Measurements from ENCODE around the gene PLEKHG5. TPM values are rescaled to one million over a fixed set of nuclear protein-coding genes. Genes with fewer than 3 reads are reported as not detected.

The PLEKHG5 gene
- total and polyA plus RNA-seq, 12 donors, result 2.0 to 96.3 (median 18.4) TPM

- intact Hi-C loops (cut with DNase I), result loop anchor here (5.0 to 10.0 kb wide), 2 partner anchors 67 to 159 kb away; partner anchors contain the start of gene NOL9 (in 1 of the 2)
- WGBS, 4 donors, result 13 to 48% (median 18%) methylated on average over 3 to 75 of the region's 80 CpGs
These were observed 6.0 kb downstream of the PLEKHG5 start for GRCh38 chr1:6485168-6486101.

DNA sequence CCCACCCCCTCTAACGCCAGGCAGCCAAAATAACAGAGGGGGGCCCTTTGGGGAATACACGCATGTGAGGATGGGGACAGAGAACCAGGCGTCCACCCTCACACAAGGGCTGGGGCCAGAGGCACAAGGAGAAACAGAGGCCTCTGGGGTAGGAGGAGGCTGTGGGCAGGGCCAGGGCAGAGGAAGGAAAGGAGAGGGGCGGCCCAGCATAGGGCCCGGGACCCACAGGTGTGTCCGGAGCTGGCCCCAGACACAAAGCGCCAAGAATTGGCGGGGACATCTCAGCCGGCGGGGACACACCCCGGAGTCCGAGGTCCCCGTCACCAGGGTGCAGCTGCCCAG is 6.7 kb downstream of the PLEKHG5 start:
- Histone ChIP-seq H3K4me3 (peak overlapping the region in 1 of 4 donors; percentile 20), H3K9me3 (replicated peaks in 1 of 3) (no peaks in the 10 kb centered on the region), H3K27me3 (no peaks in the 10 kb centered on the region), H3K36me3 (replicated peaks in 1 of 2) (no peaks in the 10 kb centered on the region), H3K4me1 (replicated peaks in 1 of 2) (peaks cover 0 to 21% of the 10 kb centered on the region in 2 donors), H3K27ac (no peak overlapping the region)
- intact Hi-C loops (cut with DNase I), result loop anchor here (5.0 to 10.0 kb wide), 2 partner anchors 68 to 160 kb away; partner anchors contain the start of gene NOL9 (in 1 of the 2)
- TF ChIP-seq, protein P1, sequence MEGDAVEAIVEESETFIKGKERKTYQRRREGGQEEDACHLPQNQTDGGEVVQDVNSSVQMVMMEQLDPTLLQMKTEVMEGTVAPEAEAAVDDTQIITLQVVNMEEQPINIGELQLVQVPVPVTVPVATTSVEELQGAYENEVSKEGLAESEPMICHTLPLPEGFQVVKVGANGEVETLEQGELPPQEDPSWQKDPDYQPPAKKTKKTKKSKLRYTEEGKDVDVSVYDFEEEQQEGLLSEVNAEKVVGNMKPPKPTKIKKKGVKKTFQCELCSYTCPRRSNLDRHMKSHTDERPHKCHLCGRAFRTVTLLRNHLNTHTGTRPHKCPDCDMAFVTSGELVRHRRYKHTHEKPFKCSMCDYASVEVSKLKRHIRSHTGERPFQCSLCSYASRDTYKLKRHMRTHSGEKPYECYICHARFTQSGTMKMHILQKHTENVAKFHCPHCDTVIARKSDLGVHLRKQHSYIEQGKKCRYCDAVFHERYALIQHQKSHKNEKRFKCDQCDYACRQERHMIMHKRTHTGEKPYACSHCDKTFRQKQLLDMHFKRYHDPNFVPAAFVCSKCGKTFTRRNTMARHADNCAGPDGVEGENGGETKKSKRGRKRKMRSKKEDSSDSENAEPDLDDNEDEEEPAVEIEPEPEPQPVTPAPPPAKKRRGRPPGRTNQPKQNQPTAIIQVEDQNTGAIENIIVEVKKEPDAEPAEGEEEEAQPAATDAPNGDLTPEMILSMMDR (IDR thresholded peaks at IDR 0.05), result no peak
- TF ChIP-seq POLR2A (IDR thresholded peaks at IDR 0.05), result no peak
- DNase-seq, result no peak
- WGBS, 4 donors, result 44 to 67% (median 56%) methylated on average over 10 to 13 of the region's 13 CpGs

More at GRCh38 chr1:6485168-6486101, 6.0 kb downstream of the PLEKHG5 start:
- H3K27ac ChIP-seq, result peak overlapping the region in 1 of 5 donors; percentile 29
- TF ChIP-seq, protein P1 (IDR thresholded peaks at IDR 0.05), result no peak
- no peak for TF ChIP-seq POLR2A (IDR thresholded peaks at IDR 0.05)
- DNase-seq, result no peak
- H3K36me3 ChIP-seq (replicated peaks in 1 of 2), result no peaks in the 10 kb centered on the region
- peaks cover 5 to 27% of the 10 kb centered on the region in 2 donors for H3K4me1 ChIP-seq (replicated peaks in 1 of 2)
- no peaks in the 10 kb centered on the region for H3K27me3 ChIP-seq
- H3K4me3 ChIP-seq, result peak overlapping the region in 1 of 4 donors; percentile 20
- H3K9me3 ChIP-seq (replicated peaks in 1 of 3), result no peaks in the 10 kb centered on the region

DNA sequence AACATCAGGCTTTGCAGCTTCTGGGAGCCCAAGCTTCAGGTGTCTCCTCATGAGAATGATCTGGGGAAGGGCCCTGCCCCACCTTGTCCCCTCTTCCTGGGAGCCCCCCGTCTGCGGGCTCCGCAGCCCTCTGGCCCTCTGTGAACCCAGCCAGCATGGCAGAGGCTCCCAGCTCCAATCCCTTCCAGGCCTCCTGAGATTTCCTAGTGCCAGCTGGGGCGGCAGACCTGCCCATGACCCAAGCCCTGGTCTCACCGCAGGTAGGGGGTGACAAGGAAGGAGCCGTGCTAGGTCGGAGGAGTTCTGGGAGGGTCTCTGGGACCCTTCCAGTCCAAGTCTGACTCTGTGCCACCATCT is 7.7 kb downstream of the PLEKHG5 start:
- intact Hi-C loops (cut with DNase I), result loop anchor here (10.0 kb wide), 1 partner anchor 161 kb away; no protein-coding TSS in a partner anchor
- no peak for DNase-seq
- Histone ChIP-seq H3K36me3 (replicated peaks in 1 of 2) (no peaks in the 10 kb centered on the region), H3K4me1 (replicated peaks in 1 of 2) (peaks cover 0 to 15% of the 10 kb centered on the region in 2 donors), H3K9me3 (replicated peaks in 1 of 3) (no peaks in the 10 kb centered on the region), H3K27ac (no peak overlapping the region), H3K4me3 (no peak overlapping the region), H3K27me3 (no peaks in the 10 kb centered on the region)
- 95 to 100% (median 97%) methylated on average over 2 to 7 of the region's 7 CpGs for WGBS, 4 donors
- TF ChIP-seq, protein P1 (IDR thresholded peaks at IDR 0.05), result no peak
- TF ChIP-seq POLR2A (IDR thresholded peaks at IDR 0.05), result no peak

DNA sequence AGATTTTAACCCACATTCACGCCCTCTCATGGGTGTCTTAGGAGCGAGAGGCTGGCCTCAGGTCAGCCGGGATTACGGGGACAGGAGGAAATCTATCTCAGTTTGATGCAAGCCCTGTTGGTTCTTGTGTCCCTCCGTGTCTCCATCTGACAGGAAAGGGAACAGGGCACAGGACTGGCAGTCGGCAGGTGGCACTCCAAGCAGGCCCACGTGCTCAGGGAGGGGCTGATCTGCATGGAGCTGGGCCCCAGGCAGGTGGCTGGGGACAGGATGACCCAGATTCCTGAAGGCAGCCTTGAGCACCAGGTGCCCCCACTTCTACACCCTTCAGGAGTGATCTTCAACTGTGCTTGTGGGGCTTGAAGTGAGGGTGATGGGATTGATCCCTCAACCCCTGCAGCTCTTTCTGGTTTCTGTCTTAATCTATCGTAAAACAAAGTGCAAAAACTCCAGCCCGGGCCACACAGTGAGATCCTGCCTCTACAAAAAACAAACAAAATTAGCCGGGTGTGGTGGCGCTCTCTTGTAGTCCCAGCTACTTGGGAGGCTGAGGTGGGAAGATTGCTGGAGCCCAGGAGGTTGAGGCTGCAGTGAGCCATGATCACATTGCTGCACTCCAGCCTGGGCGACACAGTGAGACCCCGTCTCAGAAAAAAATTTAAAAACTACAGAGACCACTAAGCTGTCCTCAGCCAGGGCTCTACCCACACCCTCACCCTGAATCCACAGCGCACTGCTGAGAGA is 8.3 kb downstream of the PLEKHG5 start:
- no peaks in the 10 kb centered on the region for H3K27me3 ChIP-seq
- no peak overlapping the region for H3K27ac ChIP-seq
- TF ChIP-seq, protein P1 (IDR thresholded peaks at IDR 0.05), result no peak
- no peak for TF ChIP-seq POLR2A (IDR thresholded peaks at IDR 0.05)
- H3K4me1 ChIP-seq (replicated peaks in 1 of 2), result peaks cover 0 to 15% of the 10 kb centered on the region in 2 donors
- intact Hi-C loops (cut with DNase I), result loop anchor here (10.0 kb wide), 1 partner anchor 162 kb away; no protein-coding TSS in a partner anchor
- H3K4me3 ChIP-seq, result no peak overlapping the region
- 77 to 83% (median 80%) methylated on average over 7 to 14 of the region's 14 CpGs for WGBS, 4 donors
- peak in 2 of 7 donors; percentile 35 to 67 for DNase-seq
- H3K9me3 ChIP-seq (replicated peaks in 1 of 3), result no peaks in the 10 kb centered on the region
- no peaks in the 10 kb centered on the region for H3K36me3 ChIP-seq (replicated peaks in 1 of 2)

All from adrenal gland (tissue), 12 donors.